SHP77 (cell line): ENCODE data around the gene OSBPL7.
"Not testable (repeated sequence)": the region's sequence is repeated elsewhere in the genome, so short reads cannot be mapped to it uniquely, and the experiment has no call there.

Experiments
- DNase-seq, 2 experiments: peaks; one replicate each; lab custom pipeline; 2025; lab: John Stamatoyannopoulos, UW

OSBPL7 gene

DNA sequence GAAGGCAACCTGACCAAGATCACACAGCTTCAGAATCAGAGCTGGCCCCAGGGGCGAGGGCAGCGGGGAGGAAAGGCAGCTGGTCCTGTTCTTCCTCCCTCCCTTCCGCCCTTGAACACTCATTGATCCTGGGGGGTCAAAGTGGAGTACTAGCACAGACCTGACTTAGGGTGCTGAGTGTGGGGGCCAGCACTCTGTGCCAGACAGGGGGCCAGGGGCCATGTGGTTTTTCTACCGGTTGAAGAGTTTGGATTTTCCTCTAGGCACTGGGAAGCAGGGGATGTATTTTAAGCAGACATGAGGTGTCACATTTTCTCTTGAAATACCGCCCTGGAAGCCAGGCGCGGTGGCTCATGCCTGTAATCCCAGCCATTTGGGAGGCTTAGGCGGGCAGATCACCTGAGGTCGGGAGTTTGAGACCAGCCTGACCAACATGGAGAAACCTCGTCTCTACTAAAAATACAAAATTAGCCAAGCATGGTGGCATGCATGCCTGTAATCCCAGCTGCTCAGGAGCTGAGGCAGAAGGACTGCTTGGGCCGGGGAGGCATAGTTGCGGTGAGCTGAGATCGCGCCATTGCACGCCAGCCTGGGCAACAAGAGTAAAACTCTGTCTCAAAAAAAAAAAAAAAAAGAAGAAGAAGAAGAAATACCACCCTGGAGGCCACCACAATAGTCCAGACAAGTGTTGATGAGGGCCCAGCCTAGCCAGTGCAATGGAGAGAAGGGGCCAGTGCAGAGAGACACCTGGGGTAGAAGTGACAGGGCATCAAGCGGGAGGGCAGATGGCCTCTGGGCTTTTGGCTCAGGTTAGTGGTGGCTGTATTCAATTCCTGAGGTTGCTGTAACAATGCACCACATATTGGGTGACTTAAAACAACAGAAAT, 15.3 kb downstream of the OSBPL7 start:
- no peak for DNase-seq

DNA sequence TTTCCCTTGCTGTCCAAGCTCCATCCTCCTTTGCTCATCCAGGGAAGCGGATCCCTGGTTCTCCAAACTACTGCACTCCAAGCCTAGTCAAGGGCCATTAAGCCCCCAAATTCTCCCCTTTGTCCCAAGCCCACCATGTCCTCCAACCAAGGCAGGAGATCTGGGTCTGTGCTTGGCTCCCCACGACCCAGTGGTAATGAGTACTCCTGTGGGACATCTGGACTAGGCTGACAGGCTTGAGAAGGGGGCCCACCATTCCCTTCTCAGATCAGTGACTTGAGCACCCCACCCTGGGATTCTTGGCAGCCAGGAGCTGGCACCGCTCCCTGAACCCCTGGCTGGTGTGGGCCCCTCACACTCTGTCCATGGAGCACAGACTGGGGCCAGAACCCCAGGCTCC, 17.1 kb downstream of the OSBPL7 start:
- no peak for DNase-seq

DNA sequence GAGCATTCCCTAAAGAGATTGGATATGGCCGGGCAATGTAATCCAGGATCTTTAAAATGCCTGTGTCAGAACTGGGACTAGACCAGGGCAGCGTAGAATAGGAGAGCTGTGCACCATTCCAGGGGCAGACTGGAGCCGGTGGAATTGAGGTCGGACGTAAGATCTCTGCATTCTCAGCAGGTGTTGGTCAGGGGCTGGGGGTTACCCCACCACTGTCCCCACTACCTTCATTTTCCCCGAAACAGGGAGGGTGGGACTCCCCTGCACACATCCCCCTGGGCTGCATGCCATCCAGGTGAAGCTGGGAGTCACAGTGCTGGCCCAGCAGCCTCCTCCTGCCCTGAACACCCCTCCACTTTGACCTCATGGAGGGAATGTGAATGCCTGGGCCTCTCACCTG, 17.8 kb downstream of the OSBPL7 start:
- no peak for DNase-seq

DNA sequence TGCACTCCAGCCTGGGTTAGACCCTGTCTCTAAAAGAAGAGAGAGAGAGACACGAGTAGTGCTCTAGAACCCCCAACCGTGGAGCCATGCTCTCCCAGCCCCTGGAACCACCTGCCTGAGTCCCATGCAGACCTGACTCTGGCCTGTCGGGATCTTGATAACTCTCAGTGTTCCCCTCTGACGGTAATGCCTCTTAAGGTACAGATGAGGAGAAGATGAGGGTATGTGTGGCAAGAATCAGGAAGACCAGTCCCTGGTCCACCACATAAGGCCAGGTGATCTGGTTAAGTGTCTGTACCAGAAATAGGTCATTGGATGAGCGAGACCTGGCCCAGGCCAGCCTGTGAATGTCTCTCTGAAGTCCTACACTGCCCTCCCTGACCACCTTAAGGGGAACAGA, 18.4 kb downstream of the OSBPL7 start:
- DNase-seq, result no peak

DNA sequence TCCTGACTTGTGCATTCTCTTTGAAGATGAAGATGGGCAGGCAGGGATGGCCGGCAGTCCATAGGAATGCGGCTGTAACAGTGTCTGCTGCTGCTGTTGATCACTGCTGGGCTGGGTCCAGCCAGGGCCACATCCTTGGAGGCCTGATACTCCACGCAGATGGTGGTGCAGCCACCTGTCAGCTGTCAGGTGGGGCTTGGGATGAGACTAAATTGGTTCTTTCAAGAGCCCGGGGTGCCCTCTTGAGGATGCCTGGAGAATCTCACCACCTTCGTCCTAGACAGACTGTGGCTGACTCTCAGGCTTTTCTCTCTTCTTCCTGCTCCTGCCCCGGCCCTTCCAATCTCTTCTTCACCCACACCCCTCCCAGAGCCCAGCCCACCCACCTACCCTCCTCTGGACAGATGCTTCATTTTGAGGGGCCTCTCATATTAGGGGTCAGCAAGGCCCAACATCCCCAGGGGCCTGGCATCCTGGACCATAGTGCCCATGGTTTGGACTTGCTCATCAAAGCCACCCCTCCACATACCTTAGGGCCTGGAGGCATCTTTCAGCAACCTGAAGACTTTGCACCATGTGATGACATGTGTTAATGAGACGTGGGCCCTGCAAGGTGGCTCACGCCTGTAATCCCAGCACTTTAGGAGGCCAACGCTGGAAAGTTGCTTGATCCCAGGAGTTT, 19.1 kb downstream of the OSBPL7 start:
- peak; percentile 84 to 87 for DNase-seq

DNA sequence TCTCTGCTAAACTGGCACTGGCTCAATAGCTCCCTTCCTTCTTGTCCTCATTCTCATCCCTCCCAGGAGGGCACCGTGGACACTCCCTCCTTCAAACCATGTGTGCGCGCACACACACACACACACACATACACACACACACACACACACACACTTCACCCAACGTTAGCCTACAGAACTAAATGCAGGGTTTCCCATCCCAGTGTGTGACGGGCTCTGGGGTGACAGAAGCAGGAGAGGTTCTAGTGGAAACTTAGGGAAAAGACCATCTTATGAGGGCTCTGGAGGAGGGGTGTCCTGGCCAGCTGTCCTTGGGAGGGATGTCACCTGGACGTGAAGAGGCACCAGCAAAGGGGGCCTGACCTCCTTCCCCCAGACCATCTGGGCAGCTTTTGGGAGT, 19.7 kb downstream of the OSBPL7 start:
- DNase-seq, result no peak

DNA sequence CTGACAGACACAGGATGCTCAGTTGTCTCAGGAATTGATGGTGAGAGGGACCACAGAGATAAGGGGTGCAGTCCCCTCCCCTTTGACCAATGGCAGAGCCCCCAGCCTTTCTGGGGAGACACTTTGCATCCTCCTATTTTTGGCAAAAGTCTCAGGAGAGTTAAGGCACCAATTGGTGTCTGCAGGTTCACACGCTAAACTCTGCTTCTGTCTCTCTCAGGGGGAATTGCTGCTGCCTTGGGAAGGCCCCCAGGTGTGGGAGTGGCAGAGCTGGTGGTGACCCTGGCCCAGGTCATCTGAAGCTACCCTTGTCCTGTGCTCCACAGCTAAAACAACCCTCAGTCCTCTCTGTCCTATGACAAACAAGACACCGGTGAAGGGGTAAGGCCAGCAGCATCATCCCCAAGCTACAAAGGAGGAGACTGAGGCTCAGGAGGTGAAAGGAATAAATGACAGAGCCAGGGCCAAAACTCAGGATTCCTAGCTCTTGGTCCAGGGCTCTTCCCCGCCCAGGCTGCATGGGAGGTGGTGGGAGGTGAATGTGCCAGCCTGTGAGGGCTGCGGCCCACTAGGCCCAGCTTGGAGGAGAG, 20.3 kb downstream of the OSBPL7 start:
- DNase-seq, result no peak

DNA sequence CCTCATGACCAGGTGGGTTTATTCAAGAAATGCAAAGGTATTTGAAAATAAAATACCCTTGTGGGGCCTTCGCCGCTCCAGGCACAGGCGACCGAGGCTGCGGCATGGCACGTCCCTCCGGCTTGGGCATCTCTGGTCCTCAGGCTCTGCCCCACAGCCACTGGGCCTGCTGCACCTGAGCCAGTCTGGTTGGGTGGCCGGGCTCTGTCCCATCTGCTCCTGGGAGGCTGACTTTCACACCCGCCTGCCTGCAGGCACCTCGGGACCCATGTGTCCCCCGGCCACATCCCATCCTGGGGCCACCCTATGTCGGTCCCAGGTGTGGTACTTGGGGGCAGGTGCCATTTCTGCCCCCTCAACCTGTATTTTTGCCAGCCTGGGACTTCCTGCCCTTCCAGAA, 20.9 kb downstream of the OSBPL7 start:
- DNase-seq, result no peak

DNA sequence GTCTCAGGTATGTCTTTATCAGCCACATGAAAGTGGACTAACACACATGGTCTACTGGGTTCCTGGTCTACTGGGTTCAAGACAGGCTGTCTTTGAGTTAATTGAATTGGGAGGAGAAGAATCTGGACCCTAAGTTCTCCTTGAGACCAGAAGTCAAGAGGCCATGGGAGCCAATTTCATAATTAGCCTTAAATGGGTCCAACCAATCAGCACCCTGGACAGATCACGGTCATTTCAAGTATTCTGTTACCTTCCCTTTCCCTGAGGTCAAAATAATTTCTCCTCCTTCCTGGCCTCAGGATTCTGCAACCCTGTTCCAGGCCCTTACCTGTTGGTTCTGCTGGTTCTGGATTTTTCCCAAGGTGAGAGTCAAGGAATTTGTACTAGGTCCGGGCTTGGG, 23.8 kb downstream of the OSBPL7 start:
- no peak for DNase-seq

DNA sequence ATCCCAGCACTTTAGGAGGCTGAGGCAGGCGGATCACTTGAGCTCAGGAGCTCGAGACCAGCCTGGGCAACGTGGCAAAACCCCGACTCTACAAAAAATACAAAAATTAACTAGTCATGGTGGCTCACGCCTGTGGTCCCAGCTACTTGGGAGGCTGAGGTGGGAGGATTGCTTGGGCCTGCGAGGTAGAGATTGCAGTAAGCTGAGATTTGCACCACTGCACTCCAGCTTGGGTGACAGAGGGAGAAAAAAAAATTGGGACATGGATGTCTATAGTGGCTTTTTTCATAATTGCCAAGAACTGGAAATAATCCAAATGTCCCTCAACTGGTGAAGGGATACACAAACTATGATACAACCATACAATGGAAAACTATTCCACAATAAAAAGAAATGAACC, 28.6 kb downstream of the OSBPL7 start:
- DNase-seq, result no peak

DNA sequence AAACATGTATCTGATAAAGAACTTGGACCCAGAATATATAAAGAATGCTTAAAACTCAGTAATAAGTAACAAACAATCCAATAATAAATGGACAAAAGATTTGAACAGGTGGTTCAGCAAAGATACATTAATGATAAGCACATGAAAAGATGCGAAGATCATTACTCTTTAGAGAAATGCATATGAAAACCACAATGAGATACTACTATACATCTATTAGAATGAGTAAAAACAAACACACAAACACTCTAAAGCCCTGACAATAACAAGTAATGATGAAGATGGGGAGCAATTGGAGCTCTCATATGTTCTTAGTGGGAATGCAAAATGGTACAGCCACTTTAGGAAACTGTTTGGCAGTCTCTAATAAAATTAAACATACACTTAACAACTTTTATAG, 29.1 kb downstream of the OSBPL7 start:
- DNase-seq, result no peak

DNA sequence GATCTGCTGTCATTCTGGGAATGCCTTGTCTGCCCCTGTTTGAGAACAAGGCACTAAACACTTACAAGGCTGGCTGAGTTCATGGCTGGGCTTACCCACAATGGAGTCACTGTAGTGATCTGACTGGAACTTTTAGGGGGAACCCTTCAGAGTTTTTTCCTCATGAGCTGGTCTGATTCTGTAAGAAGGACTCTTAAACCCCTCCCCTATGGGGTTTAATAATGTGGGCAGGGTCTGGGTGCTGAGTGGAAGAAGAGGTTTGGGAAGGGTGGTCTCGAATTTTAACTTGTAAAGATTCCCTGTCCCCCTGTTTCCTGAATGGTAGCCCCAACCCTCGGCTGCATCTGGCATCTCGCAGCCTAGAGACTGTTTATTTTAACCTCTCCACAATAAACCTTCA, 30.6 kb downstream of the OSBPL7 start:
- DNase-seq, result no peak

DNA sequence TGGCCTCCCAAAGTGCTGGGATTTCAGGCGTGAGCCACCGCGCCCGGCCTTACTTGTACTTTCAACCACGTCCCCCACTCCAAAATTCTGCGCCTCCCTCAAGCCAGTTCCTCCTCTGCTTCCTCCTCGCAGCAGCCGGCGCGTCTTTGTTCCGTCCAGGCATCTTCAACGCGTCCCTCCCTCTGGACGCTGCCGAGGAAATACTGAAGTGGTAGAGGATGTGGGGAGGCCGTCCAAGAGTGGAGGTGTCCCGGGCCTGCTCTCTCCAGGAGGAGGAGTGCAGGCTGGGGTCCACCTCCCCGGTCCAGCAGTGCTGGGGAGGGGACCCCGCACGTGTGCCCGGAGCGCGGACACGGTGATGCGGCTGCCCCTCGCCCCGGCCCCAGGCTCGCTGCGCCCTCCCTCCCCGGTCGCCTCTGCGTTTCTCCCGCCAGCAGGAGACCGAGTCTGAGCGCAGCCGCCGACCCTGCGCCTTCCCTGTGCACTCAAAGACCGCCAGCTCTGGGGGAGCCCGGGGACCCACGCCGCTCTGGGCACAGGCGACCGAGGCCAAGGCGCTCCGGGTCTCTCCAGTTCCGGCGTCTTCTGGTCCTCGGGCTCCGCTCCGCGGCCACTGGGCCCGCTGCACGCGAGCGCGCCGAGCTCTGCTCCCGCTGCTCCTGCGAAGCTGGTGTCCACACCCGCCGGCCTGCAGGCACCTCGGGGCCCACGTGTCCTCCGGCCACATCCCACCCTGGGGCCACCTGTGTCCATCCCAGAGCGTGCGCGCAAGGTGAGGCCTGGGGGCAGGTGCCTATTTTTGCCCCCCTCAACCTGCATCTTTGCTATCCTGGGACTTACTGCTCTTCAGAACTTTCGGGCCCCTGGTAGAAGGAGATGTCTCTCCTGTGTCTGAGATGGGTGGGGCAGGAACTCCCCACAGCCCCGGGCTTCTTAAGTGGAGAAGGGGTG, 31.7 kb downstream of the OSBPL7 start:
- peak in 1 of 2 experiments; percentile 3 for DNase-seq

DNA sequence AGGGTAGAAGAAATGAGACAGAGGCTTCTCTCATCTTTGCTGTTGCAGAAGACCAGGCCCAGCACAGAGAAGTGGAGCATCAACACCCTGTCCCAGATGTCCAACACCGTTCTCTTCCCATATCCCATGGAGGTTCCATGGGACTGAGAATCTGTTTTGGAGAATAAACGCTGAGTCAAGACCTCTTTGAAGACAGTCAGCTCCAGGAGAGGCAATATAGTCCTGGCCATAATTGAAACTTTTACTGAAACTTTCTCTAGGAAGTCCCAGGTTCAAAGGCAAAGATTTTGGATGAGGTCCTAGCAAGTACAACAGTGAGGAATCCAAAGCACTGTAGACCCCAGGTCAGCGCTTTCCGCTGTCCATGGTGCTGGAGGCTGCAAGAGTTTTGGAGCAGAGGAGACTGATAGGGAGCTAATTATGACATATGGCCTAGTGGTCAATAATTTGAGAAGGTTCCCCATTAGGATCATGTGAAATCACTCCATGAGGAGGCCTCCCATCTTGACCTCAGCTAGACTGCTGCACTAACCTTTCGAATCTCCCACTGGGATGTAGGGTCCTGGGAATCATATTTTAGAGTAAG, 36.0 kb downstream of the OSBPL7 start:
- no peak for DNase-seq

DNA sequence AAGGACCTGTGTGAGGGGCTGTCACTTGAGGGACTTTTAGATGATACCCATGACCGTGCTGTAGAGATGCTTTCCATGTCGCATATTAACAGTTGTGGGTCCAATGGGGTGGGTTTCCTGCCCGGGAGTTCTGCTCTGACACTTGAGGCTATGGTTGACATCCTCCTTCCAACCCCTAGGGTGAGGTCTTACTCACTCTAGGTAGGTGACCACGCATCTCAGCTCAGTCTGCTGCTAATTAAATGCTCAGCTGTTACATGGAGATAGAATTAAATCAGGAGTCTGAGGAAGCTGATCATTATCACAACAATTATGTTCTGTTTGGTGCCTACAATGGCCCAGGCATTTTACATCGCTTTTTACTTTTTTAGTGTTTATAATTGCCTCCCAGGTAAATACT, 40.2 kb downstream of the OSBPL7 start:
- DNase-seq, result no peak

DNA sequence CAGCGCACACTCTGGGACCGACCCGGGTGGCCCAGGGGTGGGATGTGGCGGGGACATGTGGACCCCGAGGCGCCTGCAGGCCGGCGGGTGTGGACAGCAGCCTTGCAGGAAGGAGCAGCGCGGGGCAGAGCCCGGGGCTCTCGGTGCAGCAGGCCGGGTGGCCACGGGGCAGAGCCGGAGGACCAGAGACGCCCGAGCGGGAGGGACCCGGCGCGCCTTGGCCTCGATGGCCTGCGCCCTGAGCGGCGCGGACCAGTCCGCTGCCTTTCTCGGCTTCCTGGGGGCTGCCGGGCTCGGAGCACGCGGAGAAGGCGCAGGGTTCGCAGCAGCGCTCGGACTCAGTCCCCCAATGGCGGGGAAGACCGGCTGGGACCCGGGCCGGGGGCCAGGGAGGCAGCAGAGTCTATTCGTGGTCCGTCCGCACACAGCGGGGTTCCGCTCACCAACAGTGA, 43.4 kb downstream of the OSBPL7 start:
- no peak for DNase-seq

DNA sequence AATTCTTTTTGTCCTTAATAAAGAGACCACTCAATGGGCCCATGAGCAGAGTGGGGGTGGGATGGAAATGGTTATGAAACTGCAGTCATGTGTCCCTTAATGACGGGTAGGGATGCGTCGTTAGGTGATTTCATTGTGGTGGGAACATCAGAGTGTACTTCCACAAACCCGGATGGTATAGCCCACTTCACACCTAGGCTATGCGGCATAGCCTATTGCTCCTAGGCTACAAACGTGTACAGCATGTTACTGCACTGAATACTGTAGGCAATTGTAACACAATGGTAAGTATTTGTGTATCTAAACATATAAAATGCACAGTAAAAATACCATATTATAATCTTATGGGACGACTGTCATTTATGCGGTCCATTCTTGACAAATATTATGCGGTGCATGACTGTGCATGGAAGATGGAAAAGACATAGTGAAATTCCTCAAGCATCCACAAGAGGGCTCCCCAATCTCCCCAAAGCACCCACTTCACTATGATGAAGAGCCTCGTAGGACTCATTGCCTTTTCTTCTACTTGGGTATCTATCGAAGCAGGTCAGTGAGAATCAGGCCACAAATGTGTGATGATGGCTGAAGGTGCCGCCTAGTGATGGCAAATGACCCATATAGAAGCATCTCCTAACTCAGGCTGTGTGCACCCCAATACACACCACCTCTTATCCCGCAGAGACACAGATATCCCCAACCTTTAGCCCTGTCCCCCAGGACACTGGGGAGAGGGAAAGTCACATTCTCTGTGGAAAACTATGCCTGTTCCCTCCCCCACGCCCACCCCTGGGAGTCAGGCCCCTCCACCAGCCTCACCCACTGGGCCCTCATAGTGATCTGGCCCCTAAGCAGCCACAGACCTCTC, 45.0 kb downstream of the OSBPL7 start:
- peak; percentile 40 for DNase-seq

DNA sequence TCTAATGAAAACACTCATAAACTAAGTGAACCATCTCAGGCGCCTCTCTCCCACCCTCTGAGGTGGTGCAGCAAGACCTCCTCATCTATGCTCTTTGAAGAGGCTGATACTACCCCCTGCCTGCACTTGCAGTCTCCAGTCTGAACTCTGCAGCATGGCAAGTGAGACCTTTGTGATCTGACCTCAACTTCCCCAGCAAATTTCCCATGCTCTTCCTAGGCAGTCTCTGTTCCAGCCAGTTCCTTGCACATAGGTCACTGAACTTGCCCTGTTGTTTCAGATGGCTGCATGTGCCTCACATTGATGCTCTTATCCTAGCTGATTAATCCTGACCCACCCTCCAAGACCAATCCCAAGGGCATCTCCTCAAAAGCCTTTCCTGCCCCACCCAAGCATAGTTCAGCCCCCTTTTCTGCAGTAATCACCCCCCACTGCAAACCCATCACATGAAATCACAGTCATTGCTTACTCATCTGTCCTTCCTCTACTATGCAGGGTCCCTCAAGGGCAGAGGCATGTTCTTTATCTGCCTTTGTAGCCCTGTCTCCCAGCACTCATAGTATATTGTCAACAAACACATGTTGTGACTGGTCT, 46.5 kb downstream of the OSBPL7 start:
- no peak for DNase-seq

DNA sequence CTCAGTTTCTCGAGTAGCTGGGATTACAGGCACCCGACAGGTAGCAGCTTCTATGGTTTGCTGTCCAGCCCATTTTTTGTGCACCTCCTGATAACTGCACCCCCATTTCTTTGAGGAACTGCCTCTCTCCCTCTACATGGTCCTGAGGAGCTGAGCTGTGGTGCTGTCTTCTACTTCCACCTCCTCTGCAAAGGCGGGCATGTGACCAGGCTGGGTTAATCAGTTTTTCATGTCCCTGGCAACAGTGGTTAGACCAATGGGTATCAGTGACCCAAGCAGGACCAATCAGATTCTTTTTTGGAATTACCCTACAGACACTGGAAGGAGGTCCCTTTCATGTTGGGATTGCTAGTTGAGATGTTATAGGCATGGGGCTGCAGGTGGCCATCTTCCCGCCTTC, 47.3 kb downstream of the OSBPL7 start:
- no peak for DNase-seq

DNA sequence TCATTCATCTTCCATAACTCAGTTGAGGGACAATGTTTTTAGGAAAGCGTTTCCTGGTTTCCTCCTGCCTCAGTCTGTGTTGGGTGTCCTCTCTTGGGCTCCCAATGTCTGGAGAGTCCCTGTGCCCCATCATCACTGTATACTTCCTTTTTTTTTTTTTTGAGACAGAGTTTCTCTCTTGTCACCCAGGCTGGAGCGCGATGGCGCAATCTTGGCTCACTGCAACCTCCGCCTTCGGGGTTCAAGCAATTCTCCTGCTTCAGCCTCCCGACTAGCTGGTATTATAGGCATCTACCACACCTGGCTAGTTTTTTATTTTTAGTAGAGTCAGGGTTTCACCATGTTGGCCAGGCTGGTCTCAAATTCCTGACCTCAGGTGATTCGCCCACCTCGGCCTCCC, 47.9 kb downstream of the OSBPL7 start:
- DNase-seq, result not testable (repeated sequence)
